Measurements from ENCODE around the gene NF1.

- TF ChIP-seq EZH2 (IDR thresholded peaks at IDR 0.05; ENCODE audit: borderline replicate concordance, low read length) (no peak), CTCF (IDR thresholded peaks at IDR 0.05; ENCODE audit: low read length) (no peak)
Observed at GRCh38 chr17:31062346-31062745, 32.4 kb upstream of the NF1 start.
